ENCODE data around the gene NSFL1C.

DNA sequence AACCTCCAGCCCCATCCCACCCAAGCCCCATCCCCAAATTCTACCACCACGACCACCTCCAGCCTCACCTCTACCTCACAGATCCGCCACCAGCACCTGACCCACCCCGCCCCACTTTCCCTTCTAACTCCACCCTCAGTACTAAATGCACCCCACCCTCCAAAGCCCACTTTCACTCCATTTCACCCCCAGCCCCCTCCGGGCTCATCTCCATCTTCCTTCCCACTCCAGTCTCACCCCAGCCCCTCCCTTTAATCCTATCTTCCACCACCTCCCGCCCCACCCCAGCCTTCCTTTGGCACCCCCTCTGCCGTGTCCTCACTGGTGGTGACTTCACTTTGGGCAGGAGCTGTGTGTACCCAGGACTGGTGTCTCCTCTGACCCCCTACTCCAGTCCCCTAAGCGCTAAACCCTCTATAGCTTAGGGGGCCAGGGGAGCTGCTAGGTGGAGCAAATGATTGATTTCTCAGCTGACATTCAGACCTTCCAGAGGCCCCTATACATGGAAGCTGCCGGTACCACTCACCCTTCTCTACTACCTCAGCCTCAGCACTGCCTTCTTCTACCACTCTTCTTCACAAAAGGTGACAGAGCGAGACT, 2.8 kb upstream of the NSFL1C start:
- no peak for TF ChIP-seq TAF1 (IDR thresholded peaks at IDR 0.05; ENCODE audit: borderline replicate concordance, low read depth, low read length)
- TF ChIP-seq POLR2A (IDR thresholded peaks at IDR 0.05; ENCODE audit: low read depth, low read length) = no peak
- TF ChIP-seq POLR2AphosphoS5 (IDR thresholded peaks at IDR 0.05; ENCODE audit: low read depth, low read length) = no peak

Data from GM12892 (cell line).